Mesodermal cell (in vitro differentiated cells): ENCODE data around the gene SYT2.
A peak's percentile ranks its signal among the peaks of the same experiment; 100 is the strongest.

Source experiments
- H3K27ac ChIP-seq: 2 replicates; pipeline ENCODE4 v1.7.0; 2013; ENCODE audit warnings: mild to moderate bottlenecking, low read depth, low read length, moderate library complexity; ENCODE audit not compliant: severe bottlenecking
- H3K36me3 ChIP-seq: 2 replicates; pipeline ENCODE4 v1.7.1; 2013; ENCODE audit warnings: mild to moderate bottlenecking, low read length, moderate library complexity; ENCODE audit not compliant: control insufficient read depth, insufficient read depth
- H3K4me1 ChIP-seq: one replicate; pipeline ENCODE4 v1.7.1; 2013; ENCODE audit warnings: mild to moderate bottlenecking, low read length; ENCODE audit not compliant: insufficient read depth, control insufficient read depth, poor library complexity, severe bottlenecking
- H3K4me3 ChIP-seq: 2 replicates; pipeline ENCODE4 v1.7.0; 2013; ENCODE audit warnings: low read length, control low read depth, mild to moderate bottlenecking; ENCODE audit not compliant: insufficient read depth, poor library complexity, severe bottlenecking; ENCODE audit errors: extremely low read depth
- H3K9me3 ChIP-seq: 2 replicates; pipeline ENCODE4 v1.7.1; 2013; ENCODE audit warnings: mild to moderate bottlenecking, low read length, moderate library complexity; ENCODE audit not compliant: control insufficient read depth
- WGBS, 2 experiments: methylation state at CpG; one replicate each; pipeline ENCODE4 v1.1.5; 2013; ENCODE audit warnings: missing lambda C conversion rate in 2 of 2; ENCODE audit not compliant: insufficient coverage in 2 of 2; 5-methylcytosine and 5-hydroxymethylcytosine counted together

Gene SYT2

GRCh38 chr1:202592146-202592545 lies 118.1 kb downstream of the SYT2 start:
- no peak overlapping the region for H3K4me3 ChIP-seq
- H3K4me1 ChIP-seq: peaks cover 47% of the 10 kb centered on the region
- H3K9me3 ChIP-seq: no peaks in the 10 kb centered on the region
- WGBS, 2 experiments: 85 to 89% methylated on average over 2 to 5 of the region's 7 CpGs
- H3K27ac ChIP-seq: no peak overlapping the region
- H3K36me3 ChIP-seq: no peaks in the 10 kb centered on the region

- Histone ChIP-seq H3K9me3 (no peaks in the 10 kb centered on the region), H3K4me3 (no peak overlapping the region), H3K36me3 (no peaks in the 10 kb centered on the region), H3K4me1 (peaks cover 54% of the 10 kb centered on the region), H3K27ac (no peak overlapping the region)
- WGBS, 2 experiments: 97 to 100% methylated on average over 3 to 5 of the region's 7 CpGs
Measured at GRCh38 chr1:202591515-202591914, 118.7 kb downstream of the SYT2 start.

DNA sequence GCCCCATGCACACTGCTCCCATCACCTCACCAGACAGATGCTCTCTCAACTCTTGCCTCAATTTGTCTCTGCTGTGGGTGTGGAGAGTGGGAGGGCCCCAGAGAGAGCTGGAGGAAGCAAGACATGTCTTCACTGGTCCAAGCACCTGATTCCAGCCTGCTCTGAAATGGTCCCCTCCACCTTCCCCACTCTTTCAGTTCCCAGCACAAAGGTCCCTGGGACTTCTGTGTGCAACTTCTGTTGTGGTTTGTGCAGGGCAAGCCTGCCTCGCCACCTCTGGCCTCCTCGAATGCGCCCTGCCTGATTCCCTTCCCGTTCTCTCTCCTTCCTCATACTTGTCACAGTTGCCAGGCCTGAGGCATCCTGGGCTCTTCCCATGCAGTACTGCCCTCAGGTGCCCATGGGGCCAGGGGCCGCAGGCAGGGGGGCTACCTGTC lies 119.3 kb downstream of the SYT2 start:
- Histone ChIP-seq H3K4me1 (peaks cover 59% of the 10 kb centered on the region), H3K9me3 (no peaks in the 10 kb centered on the region), H3K4me3 (no peak overlapping the region), H3K36me3 (no peaks in the 10 kb centered on the region), H3K27ac (no peak overlapping the region)
- WGBS, 2 experiments: 92 to 100% methylated on average over 2 to 4 of the region's 5 CpGs

DNA sequence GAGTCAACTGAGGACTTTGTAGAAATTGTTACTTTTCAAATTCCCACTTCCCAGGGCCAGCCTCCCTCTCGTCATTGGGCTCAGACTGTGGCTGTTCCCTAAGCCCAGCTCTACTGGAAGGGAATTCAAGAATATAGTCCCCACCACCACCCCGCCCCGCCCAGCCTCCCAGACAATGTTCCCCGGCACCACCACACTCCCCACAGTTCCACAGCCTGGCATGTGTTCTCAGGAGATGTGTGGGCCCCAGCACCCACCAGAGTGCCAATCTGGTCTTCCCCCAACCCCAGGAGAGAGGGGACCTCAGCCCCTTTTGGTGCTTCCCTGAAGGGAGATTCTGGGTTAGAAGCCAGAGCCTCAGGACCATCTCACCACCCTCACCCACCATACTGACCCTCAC lies 120.1 kb downstream of the SYT2 start:
- Histone ChIP-seq H3K36me3 (no peaks in the 10 kb centered on the region), H3K9me3 (no peaks in the 10 kb centered on the region), H3K27ac (peak overlapping the region; percentile 98), H3K4me3 (no peak overlapping the region), H3K4me1 (peaks cover 67% of the 10 kb centered on the region)
- 89% methylated on average over 1 of the region's 4 CpGs; no CpG with 5 or more reads in 1 of the 2 experiments for WGBS, 2 experiments

- 43 to 48% methylated on average over 7 to 8 of the region's 8 CpGs for WGBS, 2 experiments
Measured at GRCh38 chr1:202589190-202589930, 120.9 kb downstream of the SYT2 start.

DNA sequence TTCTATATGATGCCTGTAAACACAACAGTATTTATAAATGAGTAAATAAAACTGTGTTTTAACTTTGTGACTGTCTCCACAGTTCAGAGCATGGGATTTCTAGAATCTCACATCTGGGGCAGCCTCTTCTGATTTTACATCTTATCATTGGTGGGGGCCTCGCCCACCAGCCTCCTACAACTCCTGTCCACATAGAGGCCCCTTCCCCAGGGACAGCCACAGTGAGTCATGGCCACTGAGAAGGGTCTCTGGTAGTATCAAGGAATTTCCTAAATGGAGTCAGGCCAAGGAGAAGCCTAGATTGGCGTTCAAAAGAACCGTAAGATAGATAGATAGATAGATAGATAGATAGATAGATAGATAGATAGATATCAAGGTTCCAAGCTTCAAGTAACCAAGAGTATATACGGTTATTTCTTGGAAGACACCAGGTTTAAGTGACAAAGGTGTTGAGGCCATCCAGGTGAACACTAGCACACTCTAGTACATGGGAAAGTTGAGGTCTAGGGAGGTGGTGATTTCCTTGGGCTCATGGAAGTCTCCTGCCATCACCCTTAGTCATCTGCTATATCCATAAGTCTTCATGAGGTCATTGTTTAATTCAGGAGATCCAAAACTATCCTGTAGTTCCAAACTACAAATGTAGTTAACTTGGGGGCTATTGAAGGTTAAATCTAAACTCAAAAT lies 121.6 kb downstream of the SYT2 start:
- Histone ChIP-seq H3K36me3 (no peaks in the 10 kb centered on the region), H3K4me3 (no peak overlapping the region), H3K4me1 (peaks cover 82% of the 10 kb centered on the region), H3K27ac (peak overlapping the region; percentile 98), H3K9me3 (no peaks in the 10 kb centered on the region)
- WGBS, 2 experiments: 97 to 100% methylated on average over 3 of the region's 4 CpGs

More at GRCh38 chr1:202589190-202589930, 120.9 kb downstream of the SYT2 start:
- H3K4me3 ChIP-seq: no peak overlapping the region
- peaks cover 75% of the 10 kb centered on the region for H3K4me1 ChIP-seq
- H3K27ac ChIP-seq: peak overlapping the region; percentile 98
- H3K36me3 ChIP-seq: no peaks in the 10 kb centered on the region
- H3K9me3 ChIP-seq: no peaks in the 10 kb centered on the region

DNA sequence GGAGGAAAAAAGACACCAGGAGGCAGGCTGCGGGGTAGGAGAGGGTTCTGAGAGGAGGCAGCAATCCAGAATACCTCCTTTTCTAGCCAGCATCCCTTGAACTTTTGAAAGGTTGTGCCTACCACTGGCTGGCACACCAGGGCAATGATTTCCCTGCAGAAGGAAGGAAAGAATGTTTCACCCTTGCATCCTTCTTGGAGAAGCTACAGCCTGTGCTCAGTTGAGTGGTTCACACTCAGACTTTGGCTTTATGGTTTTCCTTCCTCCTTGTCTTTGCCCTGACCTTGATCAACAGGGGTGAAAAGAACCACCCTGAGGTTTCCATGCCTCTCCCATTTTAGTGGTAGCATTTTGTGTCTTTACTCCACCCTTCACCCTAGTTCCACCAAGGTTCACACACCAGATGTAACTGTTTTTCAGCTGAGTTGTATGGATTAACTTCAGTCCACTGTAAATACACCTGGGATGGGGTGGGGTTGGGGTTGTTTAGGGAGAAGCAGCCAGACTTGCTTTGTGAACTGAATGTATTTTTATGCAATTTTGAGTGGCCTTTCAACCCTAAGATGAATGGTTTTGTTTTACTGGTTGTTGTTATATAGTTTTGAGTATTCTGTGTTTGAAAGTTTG lies 122.3 kb downstream of the SYT2 start:
- peaks cover 84% of the 10 kb centered on the region for H3K4me1 ChIP-seq
- 0% methylated on average over 1 of the region's 1 CpG; no CpG with 5 or more reads in 1 of the 2 experiments for WGBS, 2 experiments
- H3K9me3 ChIP-seq: no peaks in the 10 kb centered on the region
- no peaks in the 10 kb centered on the region for H3K36me3 ChIP-seq
- H3K27ac ChIP-seq: peak overlapping the region; percentile 98
- no peak overlapping the region for H3K4me3 ChIP-seq

- H3K4me3 ChIP-seq: no peak overlapping the region
- peak overlapping the region; percentile 98 for H3K27ac ChIP-seq
- H3K4me1 ChIP-seq: peaks cover 81% of the 10 kb centered on the region
- H3K9me3 ChIP-seq: no peaks in the 10 kb centered on the region
- no peaks in the 10 kb centered on the region for H3K36me3 ChIP-seq
- 100% methylated on average over 1 of the region's 1 CpG; no CpG with 5 or more reads in 1 of the 2 experiments for WGBS, 2 experiments
Measured at GRCh38 chr1:202586871-202587270, 123.4 kb downstream of the SYT2 start.

- H3K4me3 ChIP-seq: no peak overlapping the region
- H3K4me1 ChIP-seq: peaks cover 79% of the 10 kb centered on the region
- H3K36me3 ChIP-seq: no peaks in the 10 kb centered on the region
- WGBS, 2 experiments: 60% methylated on average over 1 of the region's 4 CpGs; no CpG with 5 or more reads in 1 of the 2 experiments
- H3K27ac ChIP-seq: peak overlapping the region; percentile 98
- no peaks in the 10 kb centered on the region for H3K9me3 ChIP-seq
Measured at GRCh38 chr1:202586018-202586821, 124.0 kb downstream of the SYT2 start.

DNA sequence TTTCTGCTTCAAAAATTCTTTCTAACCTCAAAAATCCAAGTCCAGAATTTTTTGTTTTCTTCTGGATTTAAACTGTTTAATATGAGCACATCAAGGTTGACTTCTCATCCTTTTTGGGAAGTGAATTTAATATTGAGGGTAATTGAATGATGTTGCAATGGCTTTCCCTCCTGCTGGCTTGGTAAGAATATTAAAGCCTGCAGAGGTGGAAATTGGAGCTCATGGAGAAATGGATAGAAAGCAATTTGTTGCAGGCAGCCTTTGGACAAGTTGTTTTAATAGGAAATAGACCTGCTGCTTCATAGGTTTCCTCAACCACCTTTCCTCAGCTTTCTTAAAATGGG lies 124.7 kb downstream of the SYT2 start:
- peaks cover 4% of the 10 kb centered on the region for H3K36me3 ChIP-seq
- H3K27ac ChIP-seq: peak overlapping the region; percentile 98
- H3K4me1 ChIP-seq: peaks cover 72% of the 10 kb centered on the region
- no peak overlapping the region for H3K4me3 ChIP-seq
- no peaks in the 10 kb centered on the region for H3K9me3 ChIP-seq
